HepG2 (cell line): Measurements from ENCODE around the gene GPBP1. TPM values are rescaled to one million over a fixed set of nuclear protein-coding genes. Genes with fewer than 3 reads are reported as not detected.
A peak's percentile ranks its signal among the peaks of the same experiment; 100 is the strongest.

ENCODE experiments used
- ATAC-seq: fragments of 200-7000 bp; cut with Tn5 transposase; 3 replicates; pipeline ENCODE4 v1.9.1; 2020; ENCODE audit warnings: mild to moderate bottlenecking, moderate library complexity
- BruUV-seq: library from RNA; stranded (reverse); fragments of 400-500 nt; replicated peaks from 2 replicates; lab custom pipeline; 2021; lab: Mats Ljungman, UMichigan
- CTCF ChIA-PET: fragments of 300-600 bp; formaldehyde crosslinking; extraction: SDS; loops from one replicate; lab custom pipeline; 2021; ENCODE audit warnings: low total read pairs, inconsistent platforms, low intra/inter-chr PET ratio; lab: Yijun Ruan, JAX
- POLR2A ChIA-PET: fragments of 350-600 bp; sonication (Branson Sonifier 250); formaldehyde crosslinking; loops from one replicate; lab custom pipeline; 2020; ENCODE audit warnings: antibody characterized with exemption, inconsistent platforms; lab: Yijun Ruan, JAX
- DNase-seq: peaks from one replicate; pipeline ENCODE4 v3.0.0-alpha.2; 2015; ENCODE audit warnings: low spot score
- FAIRE-seq: peaks from 3 replicates; lab custom pipeline; 2011; peaks lifted over from hg19 to GRCh38; lab: Jason Lieb, UNC
- H2AFZ ChIP-seq: one replicate; pipeline ENCODE4 v1.6.1; 2011; ENCODE audit warnings: low read length, inconsistent platforms
- H3K27ac ChIP-seq: fragments of 300-600 bp; 3 replicates; pipeline ENCODE4 v1.8.0; 2011; ENCODE audit warnings: mixed run types, mild to moderate bottlenecking, mixed read lengths, low read length, inconsistent platforms; ENCODE audit not compliant: insufficient read depth; ENCODE audit errors: extremely low read length
- H3K27me3 ChIP-seq, 2 experiments: fragments of 200-600 bp in 1 of 2; 2 replicates in 1 of 2; 3 replicates in 1 of 2; pipeline versions ENCODE4 v1.6.0 to v1.8.0; 2011; ENCODE audit warnings: low read length in 2 of 2, mild to moderate bottlenecking in 2 of 2, moderate library complexity in 2 of 2, inconsistent platforms in 1 of 2; ENCODE audit not compliant: insufficient read depth in 2 of 2, control insufficient read depth in 1 of 2
- H3K36me3 ChIP-seq, 2 experiments: fragments of 200-600 bp in 1 of 2; replicated peaks in 1 of 2; 2 replicates in 1 of 2; 3 replicates in 1 of 2; pipeline versions ENCODE4 v1.5.1 to v1.8.0; 2011; ENCODE audit warnings: low read length in 2 of 2, inconsistent platforms in 1 of 2; ENCODE audit not compliant: insufficient read depth in 2 of 2, control insufficient read depth in 1 of 2
- H3K4me1 ChIP-seq: 2 replicates; pipeline ENCODE4 v1.5.1; 2012; ENCODE audit warnings: low read length, inconsistent platforms; ENCODE audit not compliant: insufficient read depth
- H3K4me2 ChIP-seq: 2 replicates; pipeline ENCODE4 v1.6.0; 2011; ENCODE audit warnings: low read depth, low read length, inconsistent platforms
- H3K4me3 ChIP-seq, 3 experiments: fragments of 200-600 bp in 1 of 3; sonication (generic), shearing (Covaris generic) in 1 of 3; replicated peaks in 1 of 3; 2 replicates each; pipeline ENCODE4 v1.5.1; 2011 to 2016; ENCODE audit warnings: low read length in 3 of 3, inconsistent platforms in 2 of 3, low read depth in 2 of 3, mild to moderate bottlenecking in 2 of 3, control low read depth in 1 of 3, mixed read lengths in 1 of 3; ENCODE audit not compliant: insufficient read depth in 1 of 3
- H3K79me2 ChIP-seq: one replicate; pipeline ENCODE4 v1.6.1; 2011; ENCODE audit warnings: low read length, inconsistent platforms; ENCODE audit not compliant: insufficient read depth
- H3K9ac ChIP-seq: 2 replicates; pipeline ENCODE4 v1.6.0; 2011; ENCODE audit warnings: mild to moderate bottlenecking, low read depth, low read length, inconsistent platforms; ENCODE audit not compliant: insufficient read depth
- H3K9me3 ChIP-seq: 2 replicates; pipeline ENCODE4 v1.5.1; 2012; ENCODE audit warnings: mild to moderate bottlenecking, low read length
- H4K20me1 ChIP-seq: 2 replicates; pipeline ENCODE4 v1.6.0; 2011; ENCODE audit warnings: inconsistent platforms, mild to moderate bottlenecking, low read length, moderate library complexity; ENCODE audit not compliant: insufficient read depth
- BHLHE40 ChIP-seq: IDR thresholded peaks from 2 replicates; pipeline ENCODE4 v1.6.1; 2011; ENCODE audit warnings: low read length, improper control_type of control experiment
- DNMT1 ChIP-seq: sonication (generic); formaldehyde crosslinking; IDR thresholded peaks from 2 replicates; pipeline ENCODE4 v1.5.1; 2020; ENCODE audit warnings: mild to moderate bottlenecking, missing genetic modification reagents
- HOXA5 ChIP-seq: sonication (generic); formaldehyde crosslinking; IDR thresholded peaks from 2 replicates; pipeline ENCODE4 v1.4.0; 2020; ENCODE audit warnings: missing genetic modification reagents
- JUND ChIP-seq: sonication (generic); formaldehyde crosslinking; IDR thresholded peaks from 2 replicates; pipeline ENCODE4 v1.8.0; 2022; ENCODE audit warnings: mild to moderate bottlenecking, missing genetic modification reagents
- MBD4 ChIP-seq: IDR thresholded peaks from 2 replicates; pipeline ENCODE4 v1.6.1; 2012; ENCODE audit warnings: low read length, inconsistent platforms, borderline replicate concordance
- POLR2G ChIP-seq: fragments of 200-400 bp; formaldehyde crosslinking; IDR thresholded peaks from 2 replicates; pipeline ENCODE4 v1.6.1; 2018; ENCODE audit warnings: mild to moderate bottlenecking, low read depth, low read length, moderate library complexity
- WIZ ChIP-seq: sonication (generic); formaldehyde crosslinking; IDR thresholded peaks from 2 replicates; pipeline ENCODE4 v1.5.1; 2020; ENCODE audit warnings: mild to moderate bottlenecking, missing genetic modification reagents
- ZNF614 ChIP-seq: IDR thresholded peaks from 2 replicates; pipeline ENCODE4 v1.6.1; 2018; ENCODE audit warnings: missing biosample characterization, missing genetic modification reagents, inconsistent platforms, borderline replicate concordance
- WGBS: methylation state at CpG from one replicate; pipeline ENCODE4 v1.1.6; 2017; ENCODE audit warnings: low lambda C conversion rate; 5-methylcytosine and 5-hydroxymethylcytosine counted together
- in situ Hi-C: cut with HindIII; loops from 2 replicates; pipeline ENCODE4 v1.10.0; 2017; ENCODE audit warnings: low pct_unique_long_range_greater_than_20kb; ENCODE audit not compliant: extremely low pct_ligation_motif_present
- intact Hi-C: fragments of 100-400 bp; cut with micrococcal nuclease; formaldehyde crosslinking; loops from one replicate; pipeline ENCODE4 v1.10.0; 2022; ENCODE audit not compliant: unreplicated experiment
- polyA plus RNA-seq, 8 experiments: library from polyadenylated mRNA; depleted of rRNA in 3 of 8; stranded (reverse) in 7 of 8; unstranded in 1 of 8; fragments of >200 nt; fragmentation: Illumina TruSeq in 4 of 8; extraction: Trizol in 4 of 8; gene quantifications; 2 replicates each; pipeline versions ENCODE4 v1.2.1 to v1.2.3, GENCODE V29; 2011 to 2016; ENCODE audit warnings: low read depth in 4 of 8, missing spikeins in 1 of 8, mixed read lengths in 1 of 8; ENCODE audit not compliant: insufficient read depth in 1 of 8
- total RNA-seq, 5 experiments: library from RNA; depleted of rRNA; stranded (reverse); fragments of >200 nt; fragmentation: Illumina TruSeq; extraction: Trizol; gene quantifications; 2 replicates each; pipeline ENCODE4 v1.2.3, GENCODE V29; 2016; ENCODE audit warnings: low read depth in 1 of 5
- TF ChIP-seq, protein P1 (sequence below): sonication (generic); formaldehyde crosslinking; conservative IDR thresholded peaks from 2 replicates; pipeline ENCODE4 v1.4.0; 2020; ENCODE audit warnings: missing genetic modification reagents
- TF ChIP-seq, protein P2 (sequence below): sonication (generic); formaldehyde crosslinking; IDR thresholded peaks from 2 replicates; pipeline ENCODE4 v1.8.0; 2022; ENCODE audit warnings: mild to moderate bottlenecking, missing genetic modification reagents, moderate library complexity
- TF ChIP-seq, protein P3 (sequence below): sonication (generic); formaldehyde crosslinking; IDR thresholded peaks from 2 replicates; pipeline ENCODE4 v1.4.0; 2020; ENCODE audit warnings: missing genetic modification reagents
- TF ChIP-seq, protein P4 (sequence below), 2 experiments: sonication (generic) in 1 of 2; formaldehyde crosslinking in 1 of 2; IDR thresholded peaks; 2 replicates each; pipeline versions ENCODE4 v1.4.0 to v1.6.1; 2016 to 2020; ENCODE audit warnings: borderline replicate concordance in 1 of 2, low read depth in 1 of 2, mild to moderate bottlenecking in 1 of 2, missing genetic modification reagents in 1 of 2
- TF ChIP-seq, protein P5 (sequence below): sonication (generic); formaldehyde crosslinking; IDR thresholded peaks from 2 replicates; pipeline ENCODE4 v1.4.0; 2020; ENCODE audit warnings: mild to moderate bottlenecking, low read depth, missing genetic modification reagents

The GPBP1 gene
- total and polyA plus RNA-seq, 2 of the 13 experiments (the other 11 are each of a cell fraction or from before 2014, with no cell fraction given) = 27.1 to 72.2 TPM

DNA sequence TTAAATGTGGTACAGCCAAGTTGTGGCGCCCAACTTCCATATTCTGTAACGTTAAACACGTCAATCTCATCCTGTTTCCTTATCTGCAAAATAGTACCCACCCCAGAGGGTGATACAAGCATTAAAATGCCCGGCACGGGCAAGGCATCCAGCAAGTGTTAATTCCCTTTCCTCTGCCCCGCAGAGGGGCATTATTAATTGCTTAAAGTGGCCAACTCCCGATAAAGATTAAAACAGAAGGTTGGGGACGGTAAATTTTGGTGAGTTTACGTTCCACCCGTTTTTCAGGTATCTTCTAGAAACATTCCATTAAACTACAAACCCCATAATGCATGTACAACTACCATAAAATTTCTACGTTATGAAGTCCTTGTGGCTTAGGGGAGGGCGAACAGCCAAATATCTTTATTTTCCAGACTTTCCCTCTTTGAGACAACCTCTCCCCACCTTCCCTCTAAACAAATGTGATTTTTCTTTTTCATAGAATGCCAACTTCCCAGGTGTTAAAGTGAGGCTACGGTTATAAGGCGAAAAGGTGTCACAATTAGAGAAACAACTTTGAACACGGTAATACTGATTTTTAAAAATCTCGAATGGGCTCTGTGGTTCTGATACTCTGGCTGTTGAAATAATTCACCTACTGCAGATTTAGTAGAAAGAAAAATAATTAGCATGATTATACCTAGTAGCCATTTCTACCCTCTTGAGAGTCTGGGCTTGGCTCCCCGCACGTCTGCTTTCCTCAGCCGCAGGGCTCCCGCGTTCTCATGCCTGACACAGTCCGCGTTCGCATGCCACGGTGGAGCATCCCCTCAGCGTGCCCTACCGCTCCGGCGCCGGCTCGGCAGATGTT is 1.2 kb upstream of the GPBP1 start:
- intact Hi-C loops = loop anchor here (1.0 to 10.0 kb wide), 3 partner anchors 48 to 522 kb away; partner anchors contain the start of gene SETD9
- peak overlapping the region; percentile 97 for H3K9ac ChIP-seq
- ChIA-PET POLR2A (interaction anchor here (0.8 to 1.9 kb wide), 12 partner anchors 9 to 1865 kb away, joined by 3 to 24 read pairs (median 5); partner anchors contain the start of genes DHX29 and SETD9), CTCF (no interaction called here)
- H3K27me3 ChIP-seq = no peaks in the 10 kb centered on the region; a peak in 1 of 5 replicates
- DNase-seq = no peak
- peak overlapping the region; percentile 82 for H3K4me2 ChIP-seq
- peak overlapping the region; percentile 30 for H2AFZ ChIP-seq
- WGBS = 2% methylated on average over 24 of the region's 31 CpGs
- peaks cover 6% of the 10 kb centered on the region for H3K4me1 ChIP-seq
- H3K9me3 ChIP-seq = no peaks in the 10 kb centered on the region
- H3K4me3 ChIP-seq = peak overlapping the region; percentile 90 to 94 (median 94)
- peak; percentile 84 for ATAC-seq
- H3K27ac ChIP-seq = peak overlapping the region; percentile 97
- H3K36me3 ChIP-seq = no peaks in the 10 kb centered on the region
- H3K79me2 ChIP-seq = peaks cover 39% of the 10 kb centered on the region
- BruUV-seq = TSS peak; percentile 90
- in situ Hi-C loops = no loop called here
- peaks cover 25% of the 10 kb centered on the region for H4K20me1 ChIP-seq
- FAIRE-seq = no peak
- TF ChIP-seq MBD4 = no peak
- TF ChIP-seq, protein P1, sequence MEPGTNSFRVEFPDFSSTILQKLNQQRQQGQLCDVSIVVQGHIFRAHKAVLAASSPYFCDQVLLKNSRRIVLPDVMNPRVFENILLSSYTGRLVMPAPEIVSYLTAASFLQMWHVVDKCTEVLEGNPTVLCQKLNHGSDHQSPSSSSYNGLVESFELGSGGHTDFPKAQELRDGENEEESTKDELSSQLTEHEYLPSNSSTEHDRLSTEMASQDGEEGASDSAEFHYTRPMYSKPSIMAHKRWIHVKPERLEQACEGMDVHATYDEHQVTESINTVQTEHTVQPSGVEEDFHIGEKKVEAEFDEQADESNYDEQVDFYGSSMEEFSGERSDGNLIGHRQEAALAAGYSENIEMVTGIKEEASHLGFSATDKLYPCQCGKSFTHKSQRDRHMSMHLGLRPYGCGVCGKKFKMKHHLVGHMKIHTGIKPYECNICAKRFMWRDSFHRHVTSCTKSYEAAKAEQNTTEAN (CRISPR knock-in tag) = 0 out of 2 replicates have a peak, but pooled peaks have one; percentile 18
- TF ChIP-seq, protein P2, sequence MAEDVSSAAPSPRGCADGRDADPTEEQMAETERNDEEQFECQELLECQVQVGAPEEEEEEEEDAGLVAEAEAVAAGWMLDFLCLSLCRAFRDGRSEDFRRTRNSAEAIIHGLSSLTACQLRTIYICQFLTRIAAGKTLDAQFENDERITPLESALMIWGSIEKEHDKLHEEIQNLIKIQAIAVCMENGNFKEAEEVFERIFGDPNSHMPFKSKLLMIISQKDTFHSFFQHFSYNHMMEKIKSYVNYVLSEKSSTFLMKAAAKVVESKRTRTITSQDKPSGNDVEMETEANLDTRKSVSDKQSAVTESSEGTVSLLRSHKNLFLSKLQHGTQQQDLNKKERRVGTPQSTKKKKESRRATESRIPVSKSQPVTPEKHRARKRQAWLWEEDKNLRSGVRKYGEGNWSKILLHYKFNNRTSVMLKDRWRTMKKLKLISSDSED (CRISPR knock-in tag) = no peak
- TF ChIP-seq JUND (CRISPR knock-in tag) = no peak
- no peak for TF ChIP-seq POLR2G
- TF ChIP-seq, protein P3, sequence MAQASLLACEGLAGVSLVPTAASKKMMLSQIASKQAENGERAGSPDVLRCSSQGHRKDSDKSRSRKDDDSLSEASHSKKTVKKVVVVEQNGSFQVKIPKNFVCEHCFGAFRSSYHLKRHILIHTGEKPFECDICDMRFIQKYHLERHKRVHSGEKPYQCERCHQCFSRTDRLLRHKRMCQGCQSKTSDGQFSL = no peak
- TF ChIP-seq BHLHE40 = no peak
- TF ChIP-seq WIZ (CRISPR knock-in tag) = no peak
- TF ChIP-seq ZNF614 (CRISPR knock-in tag) = 0 out of 2 replicates have a peak, but pooled peaks have one; percentile 4
- TF ChIP-seq, protein P4, sequence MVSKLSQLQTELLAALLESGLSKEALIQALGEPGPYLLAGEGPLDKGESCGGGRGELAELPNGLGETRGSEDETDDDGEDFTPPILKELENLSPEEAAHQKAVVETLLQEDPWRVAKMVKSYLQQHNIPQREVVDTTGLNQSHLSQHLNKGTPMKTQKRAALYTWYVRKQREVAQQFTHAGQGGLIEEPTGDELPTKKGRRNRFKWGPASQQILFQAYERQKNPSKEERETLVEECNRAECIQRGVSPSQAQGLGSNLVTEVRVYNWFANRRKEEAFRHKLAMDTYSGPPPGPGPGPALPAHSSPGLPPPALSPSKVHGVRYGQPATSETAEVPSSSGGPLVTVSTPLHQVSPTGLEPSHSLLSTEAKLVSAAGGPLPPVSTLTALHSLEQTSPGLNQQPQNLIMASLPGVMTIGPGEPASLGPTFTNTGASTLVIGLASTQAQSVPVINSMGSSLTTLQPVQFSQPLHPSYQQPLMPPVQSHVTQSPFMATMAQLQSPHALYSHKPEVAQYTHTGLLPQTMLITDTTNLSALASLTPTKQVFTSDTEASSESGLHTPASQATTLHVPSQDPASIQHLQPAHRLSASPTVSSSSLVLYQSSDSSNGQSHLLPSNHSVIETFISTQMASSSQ (IDR thresholded peaks at IDR 0.05; ENCODE audit: low read depth) = no peak
- TF ChIP-seq, protein P4 (CRISPR knock-in tag; IDR thresholded peaks at IDR 0.05; ENCODE audit: borderline replicate concordance) = no peak
- TF ChIP-seq, protein P5, sequence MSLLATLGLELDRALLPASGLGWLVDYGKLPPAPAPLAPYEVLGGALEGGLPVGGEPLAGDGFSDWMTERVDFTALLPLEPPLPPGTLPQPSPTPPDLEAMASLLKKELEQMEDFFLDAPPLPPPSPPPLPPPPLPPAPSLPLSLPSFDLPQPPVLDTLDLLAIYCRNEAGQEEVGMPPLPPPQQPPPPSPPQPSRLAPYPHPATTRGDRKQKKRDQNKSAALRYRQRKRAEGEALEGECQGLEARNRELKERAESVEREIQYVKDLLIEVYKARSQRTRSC (CRISPR knock-in tag) = no peak
- no peak for TF ChIP-seq DNMT1 (CRISPR knock-in tag)
- no peak for TF ChIP-seq HOXA5 (CRISPR knock-in tag)
